ENCODE measurements around the gene IQUB.
"Not testable (repeated sequence)": the region's sequence is repeated elsewhere in the genome, so short reads cannot be mapped to it uniquely, and the experiment has no call there.

GRCh38 chr7:123478056-123478455 is 56.3 kb downstream of the IQUB start:
- not testable (repeated sequence) for TF ChIP-seq CTCF (conservative IDR thresholded peaks at IDR 0.05 in 1 of 2, IDR thresholded peaks at IDR 0.05 in 1 of 2; ENCODE audit: extremely low read depth in 1 of 2, insufficient read depth in 1 of 2, low read depth in 1 of 2, low read length in 2 of 2); EZH2 (IDR thresholded peaks at IDR 0.05; ENCODE audit: borderline replicate concordance, low read length)

All from mammary epithelial cell (primary cell).